B cell (primary cell): ENCODE data around the gene TRIM64C.
"Not testable (repeated sequence)": the region's sequence is repeated elsewhere in the genome, so short reads cannot be mapped to it uniquely, and the experiment has no call there.

Experiments used
- EZH2 ChIP-seq: IDR thresholded peaks from 2 replicates; pipeline ENCODE4 v1.6.1; 2012; ENCODE audit warnings: borderline replicate concordance, low read depth, mild to moderate bottlenecking, moderate library complexity, low read length; ENCODE audit not compliant: insufficient read depth, poor library complexity, severe bottlenecking
- TF ChIP-seq, protein P1 (sequence below): fragments of 200-600 bp; IDR thresholded peaks from one replicate; pipeline ENCODE4 v1.8.0; 2022; ENCODE audit warnings: antibody characterized with exemption, mild to moderate bottlenecking

- not testable (repeated sequence) for TF ChIP-seq EZH2
- TF ChIP-seq, protein P1, sequence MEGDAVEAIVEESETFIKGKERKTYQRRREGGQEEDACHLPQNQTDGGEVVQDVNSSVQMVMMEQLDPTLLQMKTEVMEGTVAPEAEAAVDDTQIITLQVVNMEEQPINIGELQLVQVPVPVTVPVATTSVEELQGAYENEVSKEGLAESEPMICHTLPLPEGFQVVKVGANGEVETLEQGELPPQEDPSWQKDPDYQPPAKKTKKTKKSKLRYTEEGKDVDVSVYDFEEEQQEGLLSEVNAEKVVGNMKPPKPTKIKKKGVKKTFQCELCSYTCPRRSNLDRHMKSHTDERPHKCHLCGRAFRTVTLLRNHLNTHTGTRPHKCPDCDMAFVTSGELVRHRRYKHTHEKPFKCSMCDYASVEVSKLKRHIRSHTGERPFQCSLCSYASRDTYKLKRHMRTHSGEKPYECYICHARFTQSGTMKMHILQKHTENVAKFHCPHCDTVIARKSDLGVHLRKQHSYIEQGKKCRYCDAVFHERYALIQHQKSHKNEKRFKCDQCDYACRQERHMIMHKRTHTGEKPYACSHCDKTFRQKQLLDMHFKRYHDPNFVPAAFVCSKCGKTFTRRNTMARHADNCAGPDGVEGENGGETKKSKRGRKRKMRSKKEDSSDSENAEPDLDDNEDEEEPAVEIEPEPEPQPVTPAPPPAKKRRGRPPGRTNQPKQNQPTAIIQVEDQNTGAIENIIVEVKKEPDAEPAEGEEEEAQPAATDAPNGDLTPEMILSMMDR = not testable (repeated sequence)
These were observed 30.4 kb downstream of the TRIM64C start, which contains the start of gene TRIM49B for GRCh38 chr11:49028523-49028922.
